Measurements from ENCODE around the gene PTGFR. TPM values are rescaled to one million over a fixed set of nuclear protein-coding genes. Genes with fewer than 3 reads are reported as not detected.
A peak's percentile ranks its signal among the peaks of the same experiment; 100 is the strongest.

Gene PTGFR
- total RNA-seq, 1 donor from 2014 or later: not detected

GRCh38 chr1:78549331-78549730 lies 58.6 kb downstream of the PTGFR start:
- no peak for DNase-seq (ENCODE audit: low spot score)
- no peak for TF ChIP-seq EZH2 (IDR thresholded peaks at IDR 0.05)
- TF ChIP-seq, protein P1, sequence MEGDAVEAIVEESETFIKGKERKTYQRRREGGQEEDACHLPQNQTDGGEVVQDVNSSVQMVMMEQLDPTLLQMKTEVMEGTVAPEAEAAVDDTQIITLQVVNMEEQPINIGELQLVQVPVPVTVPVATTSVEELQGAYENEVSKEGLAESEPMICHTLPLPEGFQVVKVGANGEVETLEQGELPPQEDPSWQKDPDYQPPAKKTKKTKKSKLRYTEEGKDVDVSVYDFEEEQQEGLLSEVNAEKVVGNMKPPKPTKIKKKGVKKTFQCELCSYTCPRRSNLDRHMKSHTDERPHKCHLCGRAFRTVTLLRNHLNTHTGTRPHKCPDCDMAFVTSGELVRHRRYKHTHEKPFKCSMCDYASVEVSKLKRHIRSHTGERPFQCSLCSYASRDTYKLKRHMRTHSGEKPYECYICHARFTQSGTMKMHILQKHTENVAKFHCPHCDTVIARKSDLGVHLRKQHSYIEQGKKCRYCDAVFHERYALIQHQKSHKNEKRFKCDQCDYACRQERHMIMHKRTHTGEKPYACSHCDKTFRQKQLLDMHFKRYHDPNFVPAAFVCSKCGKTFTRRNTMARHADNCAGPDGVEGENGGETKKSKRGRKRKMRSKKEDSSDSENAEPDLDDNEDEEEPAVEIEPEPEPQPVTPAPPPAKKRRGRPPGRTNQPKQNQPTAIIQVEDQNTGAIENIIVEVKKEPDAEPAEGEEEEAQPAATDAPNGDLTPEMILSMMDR (IDR thresholded peaks at IDR 0.05): no peak
- no peak for TF ChIP-seq EZH2phosphoT487 (IDR thresholded peaks at IDR 0.05)
- no peak overlapping the region for H3K4me3 Mint-ChIP-seq
- Histone ChIP-seq H4K20me1 (ENCODE audit: low read depth) (no peaks in the 10 kb centered on the region), H3K27me3 (no peaks in the 10 kb centered on the region), H3K27ac (no peak overlapping the region), H3K36me3 (no peaks in the 10 kb centered on the region), H3K4me2 (no peak overlapping the region), H2AFZ (replicated peaks) (no peak overlapping the region), H3K9me3 (ENCODE audit: low read depth) (peaks cover under 1% of the 10 kb centered on the region), H3K4me1 (no peaks in the 10 kb centered on the region), H3K4me3 (no peak overlapping the region), H3K9ac (no peak overlapping the region), H3F3A (ENCODE audit: low read depth) (no peaks in the 10 kb centered on the region), H3K79me2 (ENCODE audit: low read depth) (no peaks in the 10 kb centered on the region)
- no peak overlapping the region for H3K27ac Mint-ChIP-seq
- no peaks in the 10 kb centered on the region for H3K36me3 Mint-ChIP-seq
- H3K27me3 Mint-ChIP-seq (ENCODE audit: insufficient read depth, low read depth): peaks cover 5% of the 10 kb centered on the region
- H3K4me1 Mint-ChIP-seq: no peaks in the 10 kb centered on the region
- H3K9me3 Mint-ChIP-seq: peaks cover 10% of the 10 kb centered on the region

GRCh38 chr1:78549891-78550290 lies 59.1 kb downstream of the PTGFR start:
- H4K20me1 ChIP-seq (ENCODE audit: low read depth): no peaks in the 10 kb centered on the region
- H3K36me3 ChIP-seq: no peaks in the 10 kb centered on the region
- no peaks in the 10 kb centered on the region for H3K79me2 ChIP-seq (ENCODE audit: low read depth)
- Mint-ChIP-seq H3K27ac (no peak overlapping the region), H3K4me3 (no peak overlapping the region), H3K9me3 (peaks cover 14% of the 10 kb centered on the region), H3K36me3 (no peaks in the 10 kb centered on the region), H3K27me3 (ENCODE audit: insufficient read depth, low read depth) (peaks cover 5% of the 10 kb centered on the region), H3K4me1 (no peaks in the 10 kb centered on the region)
- no peak overlapping the region for H3K27ac ChIP-seq
- H3F3A ChIP-seq (ENCODE audit: low read depth): no peaks in the 10 kb centered on the region
- H3K27me3 ChIP-seq: no peaks in the 10 kb centered on the region
- H3K9me3 ChIP-seq (ENCODE audit: low read depth): peaks cover 6% of the 10 kb centered on the region
- no peak overlapping the region for H3K4me3 ChIP-seq
- DNase-seq (ENCODE audit: low spot score): no peak
- H3K4me2 ChIP-seq: no peak overlapping the region
- no peak overlapping the region for H3K9ac ChIP-seq
- TF ChIP-seq, protein P1 (IDR thresholded peaks at IDR 0.05): no peak
- TF ChIP-seq EZH2 (IDR thresholded peaks at IDR 0.05) (no peak), EZH2phosphoT487 (IDR thresholded peaks at IDR 0.05) (no peak)
- no peak overlapping the region for H2AFZ ChIP-seq (replicated peaks)
- H3K4me1 ChIP-seq: no peaks in the 10 kb centered on the region

GRCh38 chr1:78553859-78554258 lies 63.1 kb downstream of the PTGFR start:
- H3K4me1 Mint-ChIP-seq: no peaks in the 10 kb centered on the region
- Histone ChIP-seq H3K9ac (no peak overlapping the region), H3K36me3 (no peaks in the 10 kb centered on the region), H3K4me3 (no peak overlapping the region), H2AFZ (replicated peaks) (no peak overlapping the region), H3K79me2 (ENCODE audit: low read depth) (no peaks in the 10 kb centered on the region), H3K27ac (no peak overlapping the region), H3K9me3 (ENCODE audit: low read depth) (peaks cover 12% of the 10 kb centered on the region), H3K4me1 (no peaks in the 10 kb centered on the region), H3K4me2 (no peak overlapping the region), H3F3A (ENCODE audit: low read depth) (no peaks in the 10 kb centered on the region), H3K27me3 (no peaks in the 10 kb centered on the region), H4K20me1 (ENCODE audit: low read depth) (no peaks in the 10 kb centered on the region)
- DNase-seq (ENCODE audit: low spot score): peak; percentile 13
- no peaks in the 10 kb centered on the region for H3K36me3 Mint-ChIP-seq
- peaks cover 15% of the 10 kb centered on the region for H3K9me3 Mint-ChIP-seq
- no peak overlapping the region for H3K4me3 Mint-ChIP-seq
- peaks cover 5% of the 10 kb centered on the region for H3K27me3 Mint-ChIP-seq (ENCODE audit: insufficient read depth, low read depth)
- TF ChIP-seq, protein P1 (IDR thresholded peaks at IDR 0.05): peak; percentile 31
- TF ChIP-seq EZH2phosphoT487 (IDR thresholded peaks at IDR 0.05): no peak
- no peak overlapping the region for H3K27ac Mint-ChIP-seq
